Skeletal muscle satellite cell (primary cell): ENCODE data around the gene NHLH1.

ENCODE experiments used
- H3K27me3 ChIP-seq: 2 replicates; pipeline ENCODE4 v1.7.0; 2013; ENCODE audit warnings: low read length; ENCODE audit not compliant: control insufficient read depth, insufficient read depth
- H3K36me3 ChIP-seq: 2 replicates; pipeline ENCODE4 v1.7.0; 2013; ENCODE audit warnings: mild to moderate bottlenecking, control low read depth, low read length; ENCODE audit not compliant: insufficient read depth
- H3K4me1 ChIP-seq: 2 replicates; pipeline ENCODE4 v1.7.0; 2013; ENCODE audit warnings: low read length; ENCODE audit not compliant: control insufficient read depth, insufficient read depth
- H3K4me2 ChIP-seq: 2 replicates; pipeline ENCODE4 v1.7.0; 2013; ENCODE audit warnings: mild to moderate bottlenecking, low read length
- H3K4me3 ChIP-seq: 2 replicates; pipeline ENCODE4 v1.7.0; 2013; ENCODE audit warnings: low read length
- H3K9ac ChIP-seq: 2 replicates; pipeline ENCODE4 v1.7.0; 2013; ENCODE audit warnings: mild to moderate bottlenecking, low read depth, low read length, moderate library complexity
- H3K9me3 ChIP-seq: replicated peaks from 2 replicates; pipeline ENCODE4 v1.7.0; 2013; ENCODE audit warnings: mild to moderate bottlenecking, control low read depth, low read length

NHLH1 gene

DNA sequence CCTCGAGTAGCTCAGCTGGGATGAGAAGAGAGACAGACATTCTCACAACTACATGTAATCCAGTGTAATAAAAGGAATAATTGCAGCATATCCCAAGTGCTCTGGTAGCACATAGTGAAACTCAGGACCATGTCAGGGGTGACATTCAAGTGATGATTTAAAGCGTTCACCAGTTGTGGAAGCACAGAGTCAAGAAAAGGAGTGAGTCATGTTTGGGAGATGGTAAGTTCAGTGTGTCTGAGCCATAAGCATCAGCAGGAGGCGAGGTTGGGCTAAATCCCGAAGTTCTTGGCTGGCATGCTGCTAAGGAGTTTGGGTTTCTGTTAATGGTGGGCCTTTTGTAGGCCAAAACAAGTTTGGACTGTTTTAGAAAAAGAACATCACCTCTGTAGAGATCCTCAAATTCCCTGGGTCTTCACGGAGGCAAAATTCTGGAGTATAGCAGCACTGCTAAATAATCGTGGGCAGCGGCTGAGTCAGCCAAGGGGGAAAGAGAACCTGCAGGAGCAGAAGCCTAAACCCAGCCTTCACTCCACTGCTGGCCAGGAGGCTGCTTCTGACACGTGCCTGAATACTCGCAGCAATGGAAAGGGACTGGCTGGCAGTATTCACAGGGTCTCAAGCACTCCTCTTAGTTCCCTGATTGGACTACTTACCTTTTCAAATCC lies 7.2 kb upstream of the NHLH1 start:
- Histone ChIP-seq H3K4me2 (no peak overlapping the region), H3K36me3 (peaks cover 48% of the 10 kb centered on the region), H3K9me3 (no peaks in the 10 kb centered on the region), H3K4me3 (no peak overlapping the region), H3K9ac (no peak overlapping the region), H3K4me1 (peaks cover 12% of the 10 kb centered on the region), H3K27me3 (no peaks in the 10 kb centered on the region)

DNA sequence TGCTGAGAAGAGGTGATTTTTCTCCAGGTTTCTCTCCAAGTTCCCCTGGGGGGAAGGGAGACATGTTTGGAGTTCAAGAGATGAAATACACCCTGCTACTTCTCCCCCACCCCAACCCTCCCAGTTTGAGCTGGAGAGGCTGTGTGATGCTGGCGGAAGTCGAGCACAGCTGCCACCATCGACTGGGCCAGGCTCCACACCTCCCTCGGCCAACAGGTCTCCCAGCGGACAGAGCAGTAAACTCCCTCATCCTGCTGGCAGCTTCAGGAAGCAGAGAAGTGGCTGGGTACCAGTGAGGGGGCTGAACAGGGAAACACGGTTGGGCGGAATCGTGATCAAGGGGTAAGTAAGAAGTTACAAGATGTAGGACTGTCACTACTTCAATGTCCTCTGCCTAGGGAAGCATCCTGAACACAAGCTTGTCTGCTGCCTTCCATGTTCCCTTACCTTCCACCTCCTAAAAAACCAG lies 6.6 kb upstream of the NHLH1 start:
- peaks cover 42% of the 10 kb centered on the region for H3K36me3 ChIP-seq
- no peak overlapping the region for H3K9ac ChIP-seq
- H3K9me3 ChIP-seq: no peaks in the 10 kb centered on the region

DNA sequence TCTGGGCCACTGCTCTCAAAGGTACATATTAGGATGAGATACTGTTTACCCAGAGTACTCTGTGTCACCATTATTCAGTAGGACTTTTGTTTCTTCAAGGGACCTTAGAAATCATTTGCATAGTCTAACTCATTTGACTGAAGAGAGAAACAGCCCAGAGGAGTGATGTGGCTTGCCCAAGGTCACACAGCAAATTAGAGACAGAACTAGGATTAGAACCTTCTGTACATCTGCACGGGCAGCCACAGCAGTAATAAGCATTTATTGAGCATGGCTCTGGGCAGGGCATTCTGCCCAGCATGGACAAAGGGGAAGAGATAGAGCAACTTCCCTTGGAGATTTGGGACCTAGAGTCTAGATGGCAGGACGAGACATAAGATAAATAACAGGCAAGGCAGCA lies 5.7 kb upstream of the NHLH1 start:
- H3K4me1 ChIP-seq: peaks cover 12% of the 10 kb centered on the region
- H3K4me3 ChIP-seq: no peak overlapping the region
- no peak overlapping the region for H3K9ac ChIP-seq
- no peak overlapping the region for H3K4me2 ChIP-seq
- H3K27me3 ChIP-seq: no peaks in the 10 kb centered on the region
- H3K9me3 ChIP-seq: no peaks in the 10 kb centered on the region
- peaks cover 33% of the 10 kb centered on the region for H3K36me3 ChIP-seq

More for the DNA sequence above, 6.6 kb upstream of the NHLH1 start:
- Histone ChIP-seq H3K4me2 (no peak overlapping the region), H3K27me3 (no peaks in the 10 kb centered on the region), H3K4me1 (peaks cover 12% of the 10 kb centered on the region), H3K4me3 (no peak overlapping the region)

DNA sequence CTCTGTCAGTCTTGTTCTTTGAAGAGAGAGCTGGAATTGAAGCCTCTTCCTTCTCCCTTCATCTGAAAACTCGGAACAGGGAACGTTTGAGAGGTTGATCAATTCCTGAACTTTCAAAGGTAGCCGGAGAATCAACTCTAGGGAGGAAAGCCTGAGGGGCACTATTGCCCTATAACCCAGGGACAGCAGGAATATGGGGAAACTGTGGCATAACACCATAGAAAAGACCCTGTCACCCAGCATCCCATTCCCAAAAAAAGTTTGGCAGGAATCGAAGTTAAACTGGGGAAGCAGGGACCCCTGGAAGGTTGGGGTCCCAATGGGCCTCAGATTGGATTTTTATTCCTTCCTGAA lies 5.1 kb upstream of the NHLH1 start:
- no peak overlapping the region for H3K4me2 ChIP-seq
- H3K9me3 ChIP-seq: no peaks in the 10 kb centered on the region
- no peak overlapping the region for H3K4me3 ChIP-seq
- H3K36me3 ChIP-seq: peaks cover 27% of the 10 kb centered on the region
- H3K4me1 ChIP-seq: peaks cover 12% of the 10 kb centered on the region
- no peaks in the 10 kb centered on the region for H3K27me3 ChIP-seq
- no peak overlapping the region for H3K9ac ChIP-seq

DNA sequence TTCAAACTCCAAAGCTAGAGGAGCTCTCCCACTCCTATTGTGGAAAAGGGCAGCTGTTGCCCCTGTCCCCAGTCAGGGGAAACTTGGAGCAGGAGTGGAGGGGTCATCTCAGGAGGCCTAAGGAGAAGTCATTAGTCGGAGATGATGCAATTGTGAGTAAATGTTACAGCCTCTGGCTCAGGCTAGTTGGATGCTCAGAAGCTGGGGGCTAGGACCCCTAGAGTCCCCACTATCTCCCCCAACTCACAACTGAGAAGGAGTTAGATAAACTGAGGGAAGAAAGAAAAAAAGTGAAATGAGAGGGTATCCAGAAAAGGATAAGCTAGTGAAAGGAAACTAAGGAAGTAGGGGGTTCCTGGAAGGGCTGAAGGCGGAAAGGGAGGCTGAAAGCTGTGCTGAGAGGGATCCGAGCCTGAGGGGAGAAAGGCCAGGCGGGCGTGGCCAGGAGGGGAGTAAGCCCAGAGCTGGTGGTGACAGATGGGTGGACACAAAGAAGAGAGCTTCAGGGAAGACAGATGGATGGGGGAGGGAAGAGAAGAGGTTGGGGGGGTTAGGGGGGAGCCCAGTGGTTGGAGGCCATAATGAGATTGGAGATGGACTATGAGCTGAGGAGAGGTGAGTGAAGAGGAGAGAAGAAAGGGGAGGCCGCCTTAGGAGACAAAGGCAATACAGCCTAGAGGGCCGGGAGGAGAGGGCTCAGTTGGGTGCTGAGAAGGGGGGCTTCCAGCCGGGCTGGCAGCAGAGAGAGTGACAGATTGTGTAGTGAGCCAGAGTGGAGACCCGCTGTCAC lies 4.5 kb upstream of the NHLH1 start:
- no peak overlapping the region for H3K9ac ChIP-seq
- H3K27me3 ChIP-seq: no peaks in the 10 kb centered on the region
- peaks cover 9% of the 10 kb centered on the region for H3K4me1 ChIP-seq
- peaks cover 23% of the 10 kb centered on the region for H3K36me3 ChIP-seq
- no peaks in the 10 kb centered on the region for H3K9me3 ChIP-seq
- H3K4me2 ChIP-seq: no peak overlapping the region
- H3K4me3 ChIP-seq: no peak overlapping the region

DNA sequence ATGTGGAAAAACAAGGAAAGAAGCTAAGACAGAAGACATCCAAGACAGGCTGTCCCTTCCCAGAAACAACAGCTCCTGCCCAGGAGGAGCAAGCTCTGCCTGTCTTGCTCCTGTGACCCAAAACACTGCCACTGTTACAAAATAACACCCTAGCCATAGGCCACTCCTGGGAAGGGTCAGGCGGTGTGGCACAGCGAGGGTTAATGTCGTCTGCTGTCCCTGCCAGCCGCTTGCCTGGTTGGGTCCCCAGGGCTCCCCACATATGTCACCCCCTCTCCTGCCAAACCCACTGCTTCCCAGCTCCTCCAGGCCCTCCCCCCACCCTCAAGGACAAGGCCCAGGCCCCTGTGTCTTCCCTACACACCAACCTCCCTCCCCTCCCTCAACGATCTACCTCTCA lies 3.9 kb upstream of the NHLH1 start:
- Histone ChIP-seq H3K4me3 (no peak overlapping the region), H3K9me3 (no peaks in the 10 kb centered on the region), H3K4me1 (peaks cover 9% of the 10 kb centered on the region), H3K27me3 (no peaks in the 10 kb centered on the region), H3K4me2 (no peak overlapping the region), H3K9ac (no peak overlapping the region), H3K36me3 (peaks cover 18% of the 10 kb centered on the region)

DNA sequence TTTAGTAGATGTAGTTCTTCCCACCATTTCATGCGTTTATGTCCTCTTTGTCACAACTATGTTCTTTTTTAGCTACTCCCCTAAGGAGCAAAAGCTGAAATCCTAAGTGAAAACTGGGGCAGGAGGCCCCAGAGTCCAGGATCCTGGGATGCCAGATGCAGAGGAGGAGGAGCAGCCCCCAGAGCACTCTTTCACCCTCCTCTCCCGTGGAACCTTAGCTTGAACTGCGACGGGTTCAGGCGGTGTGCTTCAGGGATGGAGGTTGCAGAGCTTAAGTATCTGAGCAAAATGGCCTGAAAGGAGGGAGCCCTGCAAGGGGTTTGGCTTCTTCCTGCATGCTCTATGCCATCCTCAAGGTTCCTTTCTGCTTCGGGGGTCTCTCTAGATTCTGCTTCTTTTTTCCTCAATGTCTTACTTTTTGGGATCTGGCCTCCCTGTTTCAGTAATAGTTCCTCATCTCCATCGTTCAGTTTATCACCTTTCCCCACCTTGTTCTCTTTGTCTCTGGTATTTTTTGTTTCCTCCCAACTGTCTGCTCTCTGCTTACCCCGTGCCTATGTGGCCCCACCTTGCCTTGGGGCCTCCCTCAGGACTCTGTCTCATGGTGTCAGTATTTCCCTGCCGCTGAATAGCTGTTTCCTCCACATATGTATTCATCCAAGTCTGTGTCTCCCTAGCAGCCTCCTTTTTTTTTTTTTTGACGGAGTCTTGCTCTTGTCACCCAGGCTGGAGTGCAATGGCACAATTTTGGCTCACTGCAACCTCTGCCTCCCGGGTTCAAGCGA lies 2.7 kb upstream of the NHLH1 start:
- Histone ChIP-seq H3K9me3 (no peaks in the 10 kb centered on the region), H3K4me2 (no peak overlapping the region), H3K4me3 (no peak overlapping the region), H3K27me3 (no peaks in the 10 kb centered on the region), H3K36me3 (peaks cover 13% of the 10 kb centered on the region), H3K4me1 (peaks cover 9% of the 10 kb centered on the region), H3K9ac (no peak overlapping the region)

DNA sequence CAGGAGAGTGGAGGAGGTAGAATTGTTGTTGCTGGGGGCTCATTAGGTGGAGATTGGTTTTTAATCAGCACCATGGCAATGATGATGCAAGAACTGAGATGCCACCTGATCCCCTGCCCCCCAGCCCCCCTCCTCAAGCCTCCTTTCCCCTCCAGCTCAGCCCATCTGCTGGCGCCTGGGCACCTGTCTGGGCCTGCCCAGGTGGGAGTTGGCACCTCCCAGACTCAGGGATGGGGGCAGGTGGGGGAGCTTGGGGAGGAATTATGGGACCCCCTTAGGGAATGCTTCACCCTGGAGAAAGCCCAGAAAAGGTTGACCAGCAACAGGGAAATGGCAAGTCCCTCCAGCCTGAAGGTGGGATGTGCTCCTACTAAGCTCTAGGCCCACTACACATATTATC lies 1.5 kb upstream of the NHLH1 start:
- Histone ChIP-seq H3K9ac (no peak overlapping the region), H3K4me1 (no peaks in the 10 kb centered on the region), H3K4me3 (no peak overlapping the region), H3K4me2 (no peak overlapping the region), H3K27me3 (no peaks in the 10 kb centered on the region), H3K36me3 (peaks cover 13% of the 10 kb centered on the region), H3K9me3 (no peaks in the 10 kb centered on the region)

DNA sequence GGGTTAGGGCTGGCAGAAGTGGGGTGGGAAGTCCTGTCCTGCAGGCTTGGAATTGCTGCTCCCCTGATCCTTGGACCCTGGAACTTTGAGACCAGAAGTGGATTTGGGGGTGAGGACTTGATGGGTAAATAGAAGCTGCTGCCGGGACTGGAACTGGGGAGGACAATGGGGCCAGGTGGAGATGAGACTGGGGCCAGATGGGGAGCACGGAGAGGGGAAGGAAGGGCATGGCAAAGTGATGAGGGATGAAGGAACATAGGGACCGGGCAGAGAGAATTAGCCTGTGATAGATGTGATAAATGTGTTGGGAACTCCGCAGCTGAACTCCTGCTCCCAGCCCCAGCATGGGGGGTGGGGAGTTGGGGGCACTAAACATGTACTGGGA lies 637 bp downstream of the NHLH1 start:
- H3K4me1 ChIP-seq: no peaks in the 10 kb centered on the region
- H3K9ac ChIP-seq: no peak overlapping the region
- no peak overlapping the region for H3K4me2 ChIP-seq
- no peaks in the 10 kb centered on the region for H3K36me3 ChIP-seq
- no peaks in the 10 kb centered on the region for H3K27me3 ChIP-seq
- no peaks in the 10 kb centered on the region for H3K9me3 ChIP-seq
- no peak overlapping the region for H3K4me3 ChIP-seq

DNA sequence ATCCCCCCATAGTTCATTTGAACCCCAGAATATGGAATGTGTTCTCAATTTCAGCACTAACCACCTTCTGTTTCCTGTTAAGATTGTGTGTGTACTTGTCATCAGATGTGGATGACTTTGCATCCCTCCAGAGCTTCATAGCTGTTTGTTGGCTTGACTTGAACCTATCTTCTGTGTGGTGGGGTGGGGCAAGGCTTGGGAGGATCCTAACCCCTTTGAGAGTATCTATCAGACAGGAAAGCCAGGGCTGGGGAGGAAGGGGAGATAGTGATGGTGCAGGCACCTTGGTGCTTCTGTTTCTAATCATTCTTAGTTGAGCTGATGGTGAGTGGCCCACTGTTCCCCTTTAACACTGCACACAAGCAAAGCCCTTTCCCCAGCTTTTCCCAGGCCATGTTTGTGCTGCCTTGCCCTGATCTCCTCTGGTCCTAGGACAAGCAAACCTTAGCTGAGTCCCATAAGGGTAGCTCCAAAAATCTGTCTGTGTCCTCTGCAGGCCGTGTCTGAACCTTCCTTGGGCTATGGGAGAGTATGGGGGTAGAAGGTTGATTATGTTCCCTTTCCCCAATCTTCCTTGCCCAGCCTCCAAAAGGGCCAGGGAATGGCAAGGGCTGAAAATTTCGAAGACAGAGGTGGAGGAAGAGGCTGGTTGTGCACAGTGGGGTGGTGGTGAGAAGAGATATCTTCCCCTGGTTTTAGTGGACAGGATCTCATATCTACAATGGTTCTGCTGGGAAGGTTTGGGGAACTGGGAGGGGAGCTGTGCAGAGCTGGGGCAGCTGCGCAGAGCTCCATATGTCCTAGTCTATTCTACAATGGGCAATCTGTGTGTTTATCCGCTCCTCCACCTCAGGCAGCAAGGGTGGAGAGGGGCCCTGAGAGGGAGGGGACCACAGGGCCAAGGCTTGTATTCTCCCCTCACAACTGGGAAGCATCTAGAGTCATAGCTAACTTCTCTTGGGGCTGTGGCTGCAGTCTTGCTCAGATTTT lies 1.4 kb downstream of the NHLH1 start:
- H3K9me3 ChIP-seq: no peaks in the 10 kb centered on the region
- H3K4me1 ChIP-seq: no peaks in the 10 kb centered on the region
- no peak overlapping the region for H3K4me2 ChIP-seq
- H3K4me3 ChIP-seq: no peak overlapping the region
- H3K36me3 ChIP-seq: no peaks in the 10 kb centered on the region
- no peak overlapping the region for H3K9ac ChIP-seq
- H3K27me3 ChIP-seq: no peaks in the 10 kb centered on the region

DNA sequence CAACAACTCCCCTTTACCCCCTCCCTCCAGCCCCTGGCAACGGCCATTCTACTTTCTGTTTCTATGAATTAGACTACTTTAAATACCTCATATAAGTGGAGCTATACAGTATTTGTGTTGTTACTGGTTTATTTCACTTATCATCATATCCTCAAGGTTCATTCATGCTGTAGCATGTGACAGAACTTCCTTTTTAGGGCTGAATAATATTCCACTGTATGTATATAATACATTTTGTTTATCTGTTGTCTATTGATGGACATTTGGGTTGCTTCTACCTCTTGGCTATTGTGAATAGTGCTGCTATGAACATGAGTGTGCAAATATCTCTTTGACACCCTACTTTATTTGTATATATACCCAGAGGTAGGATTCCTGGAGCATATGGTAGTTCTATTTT lies 2.2 kb downstream of the NHLH1 start:
- Histone ChIP-seq H3K36me3 (no peaks in the 10 kb centered on the region), H3K27me3 (no peaks in the 10 kb centered on the region), H3K4me1 (no peaks in the 10 kb centered on the region), H3K9me3 (no peaks in the 10 kb centered on the region), H3K4me3 (no peak overlapping the region), H3K4me2 (no peak overlapping the region), H3K9ac (no peak overlapping the region)
